Measurements from ENCODE around the gene TKTL1. TPM values are rescaled to one million over a fixed set of nuclear protein-coding genes. Genes with fewer than 3 reads are reported as not detected.

The TKTL1 gene
- total and polyA plus RNA-seq, 2 experiments from 2014 or later = not detected

DNA sequence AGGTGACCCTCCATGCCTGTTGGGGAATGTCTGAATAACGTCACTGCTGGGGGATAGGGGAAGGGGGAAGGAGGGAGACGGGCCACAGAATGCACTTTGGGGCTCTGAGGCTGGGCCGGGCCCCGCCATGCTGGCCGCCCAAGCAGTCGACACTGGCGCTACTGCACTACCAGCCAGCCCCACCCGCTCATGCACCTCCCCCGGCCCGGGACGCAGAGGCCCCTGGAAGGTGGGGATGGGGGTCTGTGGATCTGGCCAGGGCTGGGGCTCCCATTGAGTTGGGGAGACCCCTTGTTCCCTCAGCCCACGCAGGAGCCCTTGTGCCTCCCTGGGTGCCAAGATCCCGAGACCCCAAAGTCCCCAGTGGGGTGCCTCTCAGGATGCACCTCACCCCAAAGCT lies 61.0 kb downstream of the TKTL1 start:
- Histone ChIP-seq H3K4me2 (ENCODE audit: unreplicated experiment) (no peak overlapping the region), H3F3A (ENCODE audit: insufficient read depth) (peaks cover 20% of the 10 kb centered on the region), H4K20me1 (ENCODE audit: insufficient read depth) (no peaks in the 10 kb centered on the region; the same call in 1 of the 2 replicates), H2AFZ (no peak overlapping the region), H3K4me3 (no peak overlapping the region), H3K27me3 (replicated peaks; ENCODE audit: insufficient read depth) (no peaks in the 10 kb centered on the region), H3K9me3 (ENCODE audit: low read depth) (no peaks in the 10 kb centered on the region), H3K9me2 (ENCODE audit: insufficient read depth) (no peaks in the 10 kb centered on the region), H3K9ac (no peak overlapping the region), H3K36me3 (ENCODE audit: low read depth) (peaks cover 6% of the 10 kb centered on the region; the same call in 1 of the 2 replicates), H3K27ac (no peak overlapping the region), H3K79me2 (ENCODE audit: insufficient read depth) (peaks cover 46% of the 10 kb centered on the region), H3K4me1 (ENCODE audit: insufficient read depth) (no peaks in the 10 kb centered on the region)
- DNase-seq = no peak
- 87 to 91% methylated on average over 8 to 12 of the region's 13 CpGs for WGBS, 2 experiments (ENCODE audit: low coverage in 1 of 2, low lambda C conversion rate in 2 of 2, missing lambda C conversion rate in 2 of 2)
- in situ Hi-C loops (cut with MboI) = no loop called here
- TF ChIP-seq EZH2 (IDR thresholded peaks at IDR 0.05; ENCODE audit: insufficient read depth, poor library complexity, severe bottlenecking) = no peak

DNA sequence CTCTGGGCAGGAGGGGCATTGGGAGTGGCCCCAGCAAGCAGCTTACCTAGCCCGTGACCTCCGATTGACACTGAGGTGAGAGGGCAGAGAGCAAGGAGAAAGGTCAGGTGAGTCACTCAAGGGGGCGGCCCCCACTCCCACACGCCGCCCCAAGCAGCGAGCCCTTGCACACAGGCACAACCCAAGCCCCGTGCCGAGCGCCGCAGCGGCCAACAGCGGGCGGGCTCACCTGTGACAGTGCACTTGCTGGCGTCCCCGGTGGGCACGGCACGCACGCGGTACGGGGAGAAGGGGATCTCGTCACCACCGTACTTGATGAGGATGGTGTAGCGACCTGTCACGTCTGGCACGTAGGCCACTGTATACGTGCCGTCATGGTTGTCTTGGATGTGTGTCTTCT lies 61.6 kb downstream of the TKTL1 start:
- 97% methylated on average over 22 to 26 of the region's 27 CpGs for WGBS, 2 experiments (ENCODE audit: low coverage in 1 of 2, low lambda C conversion rate in 2 of 2, missing lambda C conversion rate in 2 of 2)
- no peak overlapping the region for H3K9ac ChIP-seq
- DNase-seq = no peak
- H3K79me2 ChIP-seq (ENCODE audit: insufficient read depth) = peaks cover 52% of the 10 kb centered on the region
- H3K4me1 ChIP-seq (ENCODE audit: insufficient read depth) = no peaks in the 10 kb centered on the region
- in situ Hi-C loops (cut with MboI) = no loop called here
- no peaks in the 10 kb centered on the region; the same call in 1 of the 2 replicates for H4K20me1 ChIP-seq (ENCODE audit: insufficient read depth)
- no peaks in the 10 kb centered on the region for H3K9me3 ChIP-seq (ENCODE audit: low read depth)
- no peak overlapping the region for H3K4me2 ChIP-seq (ENCODE audit: unreplicated experiment)
- no peaks in the 10 kb centered on the region for H3K27me3 ChIP-seq (replicated peaks; ENCODE audit: insufficient read depth)
- peaks cover 6% of the 10 kb centered on the region; the same call in 1 of the 2 replicates for H3K36me3 ChIP-seq (ENCODE audit: low read depth)
- no peak overlapping the region for H3K27ac ChIP-seq
- peaks cover 26% of the 10 kb centered on the region for H3F3A ChIP-seq (ENCODE audit: insufficient read depth)
- no peak overlapping the region for H2AFZ ChIP-seq
- no peak for TF ChIP-seq EZH2phosphoT487 (IDR thresholded peaks at IDR 0.05; ENCODE audit: insufficient read depth, low read depth)
- TF ChIP-seq EZH2 (IDR thresholded peaks at IDR 0.05; ENCODE audit: insufficient read depth, poor library complexity, severe bottlenecking) = no peak
- H3K4me3 ChIP-seq = no peak overlapping the region
- H3K9me2 ChIP-seq (ENCODE audit: insufficient read depth) = no peaks in the 10 kb centered on the region

DNA sequence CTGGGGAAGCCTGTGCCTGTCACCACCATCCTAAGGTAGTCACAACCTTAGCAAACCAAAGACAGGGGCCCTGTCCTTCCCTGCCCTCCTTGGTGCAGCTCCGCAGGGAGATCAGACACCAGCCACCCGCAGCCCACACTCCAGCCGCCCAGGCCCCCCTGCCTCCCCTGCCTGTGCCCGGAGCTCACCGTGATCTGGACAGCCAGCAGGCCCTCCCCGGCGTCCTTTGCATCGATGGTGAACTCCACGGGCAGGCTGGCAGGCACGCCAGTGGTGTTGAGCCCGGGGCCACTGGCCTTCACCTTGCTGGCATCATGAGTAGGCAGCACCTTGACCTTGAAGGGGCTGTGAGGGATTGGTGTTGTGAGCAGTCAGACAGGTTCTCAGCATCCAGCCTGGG lies 62.4 kb downstream of the TKTL1 start:
- H3K79me2 ChIP-seq (ENCODE audit: insufficient read depth) = peaks cover 60% of the 10 kb centered on the region
- no peak overlapping the region for H2AFZ ChIP-seq
- H3K9me2 ChIP-seq (ENCODE audit: insufficient read depth) = no peaks in the 10 kb centered on the region
- H3K36me3 ChIP-seq (ENCODE audit: low read depth) = peaks cover 6% of the 10 kb centered on the region; the same call in 1 of the 2 replicates
- 100% methylated on average over 2 of the region's 11 CpGs; no CpG with 5 or more reads in 1 of the 2 experiments for WGBS, 2 experiments (ENCODE audit: low coverage in 1 of 2, low lambda C conversion rate in 2 of 2, missing lambda C conversion rate in 2 of 2)
- in situ Hi-C loops (cut with MboI) = no loop called here
- no peaks in the 10 kb centered on the region for H3K4me1 ChIP-seq (ENCODE audit: insufficient read depth)
- no peaks in the 10 kb centered on the region for H3K27me3 ChIP-seq (replicated peaks; ENCODE audit: insufficient read depth)
- H4K20me1 ChIP-seq (ENCODE audit: insufficient read depth) = no peaks in the 10 kb centered on the region; the same call in 1 of the 2 replicates
- no peak overlapping the region for H3K9ac ChIP-seq
- H3K9me3 ChIP-seq (ENCODE audit: low read depth) = no peaks in the 10 kb centered on the region
- H3F3A ChIP-seq (ENCODE audit: insufficient read depth) = peaks cover 27% of the 10 kb centered on the region
- H3K4me3 ChIP-seq = no peak overlapping the region
- H3K27ac ChIP-seq = no peak overlapping the region
- no peak for TF ChIP-seq EZH2 (IDR thresholded peaks at IDR 0.05; ENCODE audit: insufficient read depth, poor library complexity, severe bottlenecking)
- no peak for TF ChIP-seq EZH2phosphoT487 (IDR thresholded peaks at IDR 0.05; ENCODE audit: insufficient read depth, low read depth)
- no peak for DNase-seq
- H3K4me2 ChIP-seq (ENCODE audit: unreplicated experiment) = no peak overlapping the region

DNA sequence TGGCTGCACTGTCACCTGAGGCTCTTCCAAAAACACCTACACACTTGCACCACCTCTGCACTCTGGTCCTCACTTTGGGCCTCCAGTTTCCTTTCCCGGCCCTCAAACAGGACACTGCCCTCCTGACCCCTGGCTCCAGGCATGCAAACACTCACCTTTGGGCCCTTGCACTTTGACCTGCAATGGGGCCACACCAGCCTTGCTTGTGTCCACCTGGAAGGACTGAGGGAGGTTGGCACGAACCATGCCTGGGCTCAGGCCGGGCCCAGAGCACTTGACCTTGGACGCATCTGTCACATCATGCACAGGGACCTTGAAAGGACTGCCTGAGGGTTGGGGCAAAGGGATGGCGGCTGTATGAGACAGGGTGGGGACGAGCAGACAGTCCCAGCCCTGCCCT lies 63.2 kb downstream of the TKTL1 start:
- no peaks in the 10 kb centered on the region for H3K9me2 ChIP-seq (ENCODE audit: insufficient read depth)
- no peak for TF ChIP-seq EZH2phosphoT487 (IDR thresholded peaks at IDR 0.05; ENCODE audit: insufficient read depth, low read depth)
- TF ChIP-seq EZH2 (IDR thresholded peaks at IDR 0.05; ENCODE audit: insufficient read depth, poor library complexity, severe bottlenecking) = no peak
- H3K4me1 ChIP-seq (ENCODE audit: insufficient read depth) = no peaks in the 10 kb centered on the region
- in situ Hi-C loops (cut with MboI) = no loop called here
- H3K79me2 ChIP-seq (ENCODE audit: insufficient read depth) = peaks cover 69% of the 10 kb centered on the region
- no peaks in the 10 kb centered on the region for H3K9me3 ChIP-seq (ENCODE audit: low read depth)
- no peak overlapping the region for H3K4me2 ChIP-seq (ENCODE audit: unreplicated experiment)
- H3F3A ChIP-seq (ENCODE audit: insufficient read depth) = peaks cover 30% of the 10 kb centered on the region
- no peak overlapping the region for H3K9ac ChIP-seq
- H2AFZ ChIP-seq = no peak overlapping the region
- peaks cover 6% of the 10 kb centered on the region; the same call in 1 of the 2 replicates for H3K36me3 ChIP-seq (ENCODE audit: low read depth)
- WGBS, 2 experiments (ENCODE audit: low coverage in 1 of 2, low lambda C conversion rate in 2 of 2, missing lambda C conversion rate in 2 of 2) = 89 to 91% methylated on average over 6 of the region's 6 CpGs
- no peaks in the 10 kb centered on the region; the same call in 1 of the 2 replicates for H4K20me1 ChIP-seq (ENCODE audit: insufficient read depth)
- H3K27ac ChIP-seq = no peak overlapping the region
- H3K4me3 ChIP-seq = no peak overlapping the region
- no peaks in the 10 kb centered on the region for H3K27me3 ChIP-seq (replicated peaks; ENCODE audit: insufficient read depth)
- DNase-seq = no peak
